Left ventricle myocardium superior (tissue), 1 donor: Measurements from ENCODE around the gene ARHGAP21. TPM values are rescaled to one million over a fixed set of nuclear protein-coding genes. Genes with fewer than 3 reads are reported as not detected.

Experiments
- ATAC-seq: fragments of 200-7000 bp; cut with Tn5 transposase; one replicate; pipeline ENCODE4 v1.9.1; 2020; ENCODE audit warnings: mild to moderate bottlenecking, moderate library complexity
- DNase-seq: peaks from one replicate; pipeline ENCODE4 v3.0.0-alpha.2; 2020
- intact Hi-C: fragments of 100-400 bp; cut with micrococcal nuclease; formaldehyde crosslinking; loops from one replicate; pipeline ENCODE4 v1.11.0; 2022
- total RNA-seq: library from RNA; stranded (reverse); fragmentation: NEBNext Ultra II Directional; extraction: Animal tissue kit (Norgen Biotek cat#: 25700); gene quantifications from one replicate; pipeline ENCODE4 v1.2.1, GENCODE V29; 2021
- donor health status: DM: no; HTN: yes; CAD: no; lungs with severe emphysema.

ARHGAP21 gene
- total RNA-seq, 1 donor from 2014 or later = 57.9 TPM

GRCh38 chr10:24561453-24561852 lies 162.2 kb downstream of the ARHGAP21 start:
- no peak for DNase-seq
- no peak for ATAC-seq
- intact Hi-C loops = no loop called here

DNA sequence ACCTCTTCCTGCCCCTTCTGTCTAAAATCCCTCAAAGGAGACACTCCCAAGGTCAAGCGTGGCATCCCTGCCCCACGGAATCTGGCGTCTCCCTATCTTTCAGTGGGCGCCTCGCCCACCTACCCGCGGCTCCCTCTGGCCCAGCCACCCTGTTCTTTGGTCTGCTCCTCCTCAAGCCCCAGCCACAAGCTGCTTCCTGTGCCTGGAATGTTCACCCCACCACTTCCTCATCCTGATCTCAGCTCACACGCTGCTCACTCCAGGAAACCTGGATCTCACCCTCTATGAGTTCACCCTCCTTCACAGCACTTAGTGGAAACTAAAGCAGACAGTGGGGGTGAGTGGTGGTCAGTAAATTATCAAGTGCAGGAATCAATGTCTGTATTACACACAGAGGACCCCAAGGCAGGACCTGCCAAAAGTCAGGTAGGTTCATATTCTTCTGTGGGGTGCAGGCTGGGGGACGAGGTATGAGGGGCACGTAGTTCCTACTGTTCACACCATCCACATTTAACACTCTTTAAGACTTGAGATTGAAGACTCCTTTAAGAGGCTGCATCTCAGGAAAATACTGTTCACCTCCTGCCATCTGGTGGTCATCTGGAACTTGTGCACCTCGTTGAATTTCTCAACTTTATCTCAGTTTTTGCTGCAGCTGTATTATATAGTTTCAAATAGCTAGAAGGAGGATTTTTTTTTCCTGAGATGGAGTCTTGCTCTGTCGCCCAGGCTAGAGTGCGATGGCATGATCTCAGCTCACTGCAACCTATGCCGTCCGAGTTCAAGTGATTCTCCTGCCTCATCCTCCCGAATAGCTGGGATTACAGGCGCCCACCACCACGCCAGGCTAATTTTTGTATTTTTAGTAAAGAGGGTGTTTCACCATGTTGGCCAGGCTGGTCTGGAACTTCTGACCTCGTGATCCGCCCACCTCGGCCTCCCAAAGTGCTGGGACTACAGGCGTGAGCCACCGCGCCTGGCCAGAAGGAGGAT lies 166.6 kb downstream of the ARHGAP21 start:
- ATAC-seq = peak; percentile 34
- DNase-seq = no peak
- intact Hi-C loops = no loop called here

- intact Hi-C loops = no loop called here
- no peak for ATAC-seq
- DNase-seq = no peak
Observed at GRCh38 chr10:24556126-24556749, 167.4 kb downstream of the ARHGAP21 start.

DNA sequence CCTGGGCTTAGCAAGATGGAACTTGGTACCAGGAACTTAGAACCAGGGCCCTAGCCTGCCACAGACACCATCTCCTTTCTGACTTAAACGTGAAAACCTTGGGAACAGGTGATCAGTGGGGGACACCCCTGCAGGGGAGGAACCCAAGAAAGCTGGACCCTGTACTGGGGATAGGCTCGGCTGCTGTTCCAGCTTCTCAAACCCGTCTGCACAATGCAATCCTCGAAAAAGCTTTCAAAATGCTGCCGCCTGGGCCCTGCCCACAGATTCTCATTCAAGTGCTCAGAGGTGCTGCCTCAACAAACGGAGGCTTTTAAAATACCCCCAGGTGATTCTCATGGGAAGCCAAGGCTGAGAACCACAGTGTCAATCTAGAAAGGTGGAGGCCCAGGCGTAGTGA lies 169.7 kb downstream of the ARHGAP21 start:
- intact Hi-C loops = no loop called here
- DNase-seq = no peak
- ATAC-seq = no peak

- ATAC-seq (no peak), DNase-seq (no peak)
- intact Hi-C loops = no loop called here
Observed at GRCh38 chr10:24553051-24553612, 170.6 kb downstream of the ARHGAP21 start.

GRCh38 chr10:24552346-24553016 lies 171.2 kb downstream of the ARHGAP21 start:
- ATAC-seq = peak; percentile 13
- no peak for DNase-seq
- intact Hi-C loops = no loop called here

GRCh38 chr10:24551161-24551560 lies 172.5 kb downstream of the ARHGAP21 start:
- intact Hi-C loops = no loop called here
- ATAC-seq (no peak), DNase-seq (no peak)

DNA sequence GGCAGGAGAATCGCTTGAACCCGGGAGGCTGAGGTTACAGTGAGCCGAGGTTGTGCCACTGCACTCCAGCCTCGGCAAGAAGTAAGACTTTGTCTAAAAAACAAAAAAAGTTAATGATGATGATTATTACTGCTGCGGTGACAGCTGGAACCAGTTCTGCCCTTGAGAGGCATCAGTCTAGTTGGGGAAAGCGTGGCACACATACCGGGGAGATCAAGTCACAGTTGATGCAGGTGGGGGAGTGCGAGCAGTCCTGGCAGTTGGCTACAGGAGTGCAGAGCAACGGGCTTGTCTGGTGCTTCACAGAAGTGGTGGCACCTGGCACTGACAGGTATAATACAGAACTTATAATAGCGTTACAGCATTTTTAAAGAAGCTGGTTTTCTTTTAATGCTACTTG lies 173.0 kb downstream of the ARHGAP21 start:
- DNase-seq (no peak), ATAC-seq (no peak)
- intact Hi-C loops = no loop called here

GRCh38 chr10:24545585-24545984 lies 178.1 kb downstream of the ARHGAP21 start:
- intact Hi-C loops = no loop called here
- no peak for DNase-seq
- ATAC-seq = no peak

- no peak for DNase-seq
- no peak for ATAC-seq
- intact Hi-C loops = no loop called here
Observed at GRCh38 chr10:24544776-24545175, 178.9 kb downstream of the ARHGAP21 start.

DNA sequence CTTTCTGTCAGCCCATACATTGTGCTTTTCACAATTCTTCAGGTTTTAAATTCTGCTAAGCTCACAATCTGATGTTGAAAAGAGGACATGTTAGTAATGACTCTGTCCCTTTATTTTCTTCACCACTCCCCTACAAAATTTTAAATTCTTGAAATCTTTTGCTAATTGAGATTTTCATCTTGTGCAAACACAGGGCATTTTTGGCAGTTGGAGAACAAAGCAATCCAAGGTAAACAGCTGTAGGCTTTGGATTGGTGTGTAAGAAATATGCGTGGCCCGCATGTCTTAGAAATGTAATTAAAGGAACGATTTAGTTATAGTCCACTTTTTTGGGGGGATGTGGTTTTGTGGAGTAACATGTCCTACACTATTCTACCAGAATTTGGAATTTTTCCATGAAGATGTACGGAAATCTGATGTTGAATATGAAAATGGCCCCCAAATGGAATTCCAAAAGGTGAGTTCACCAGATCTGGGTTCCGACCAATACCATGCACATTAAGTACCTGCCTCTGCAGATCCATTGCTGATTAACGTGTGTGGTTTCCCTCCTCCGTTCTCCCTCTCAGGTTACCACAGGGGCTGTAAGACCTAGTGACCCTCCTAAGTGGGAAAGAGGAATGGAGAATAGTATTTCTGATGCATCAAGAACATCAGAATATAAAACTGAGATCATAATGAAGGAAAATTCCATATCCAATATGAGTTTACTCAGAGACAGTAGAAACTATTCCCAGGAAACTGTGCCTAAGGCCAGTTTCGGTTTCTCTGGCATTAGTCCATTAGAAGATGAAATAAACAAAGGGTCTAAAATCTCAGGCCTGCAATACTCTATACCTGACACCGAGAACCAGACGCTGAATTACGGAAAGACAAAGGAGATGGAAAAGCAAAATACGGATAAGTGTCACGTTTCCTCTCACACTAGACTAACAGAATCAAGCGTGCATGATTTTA lies 181.1 kb downstream of the ARHGAP21 start:
- intact Hi-C loops = no loop called here
- DNase-seq (no peak), ATAC-seq (no peak)

- DNase-seq (no peak), ATAC-seq (no peak)
- intact Hi-C loops = no loop called here
Observed at GRCh38 chr10:24541239-24541753, 182.4 kb downstream of the ARHGAP21 start.

DNA sequence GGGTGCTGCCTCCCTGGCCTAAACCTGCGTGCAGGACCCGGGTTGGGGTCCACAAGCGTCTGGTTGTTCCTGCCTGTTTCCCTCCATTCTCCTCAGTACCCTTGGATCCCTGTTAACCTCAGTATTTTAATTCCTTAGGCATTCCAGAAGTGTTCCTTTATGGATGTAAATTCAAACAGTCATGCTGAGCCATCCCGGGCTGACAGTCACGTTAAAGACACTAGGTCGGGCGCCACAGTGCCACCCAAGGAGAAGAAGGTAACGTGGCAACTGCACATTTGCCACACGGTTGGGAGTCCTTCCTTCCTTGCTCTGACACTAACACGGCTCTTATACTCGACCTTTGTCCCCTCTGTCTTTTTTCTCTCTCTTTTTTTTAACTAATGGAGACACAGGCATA lies 187.1 kb downstream of the ARHGAP21 start:
- no peak for ATAC-seq
- intact Hi-C loops = no loop called here
- DNase-seq = no peak

DNA sequence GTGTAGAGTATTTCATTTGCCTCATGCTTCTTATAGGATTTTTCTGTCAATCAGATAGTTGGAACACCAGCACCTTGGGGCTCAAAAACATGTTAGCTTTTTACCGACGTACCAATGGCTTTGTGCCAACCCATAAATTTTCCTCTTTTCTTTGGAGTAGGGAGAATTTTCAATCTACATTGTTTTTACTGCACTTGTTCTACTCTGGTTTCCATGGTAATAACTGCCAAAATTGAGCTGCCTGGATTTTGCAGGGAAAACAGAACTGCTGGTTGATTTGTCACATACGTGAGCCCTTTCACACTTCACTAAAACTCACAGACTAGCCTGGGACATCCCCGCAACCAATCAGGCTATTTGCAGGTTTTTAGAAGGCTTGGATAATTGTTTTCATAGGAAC lies 189.7 kb downstream of the ARHGAP21 start:
- ATAC-seq (no peak), DNase-seq (no peak)
- intact Hi-C loops = no loop called here

Other genes starting within 250 kb of the ARHGAP21 start
- gene PRTFDC1, start 228.7 kb upstream of the ARHGAP21 start, total RNA-seq = 9.1 TPM